ENCODE results near the gene OR52A1.

- TF ChIP-seq EZH2 (IDR thresholded peaks at IDR 0.05; ENCODE audit: insufficient read depth, poor library complexity, severe bottlenecking) (no peak), EZH2phosphoT487 (IDR thresholded peaks at IDR 0.05; ENCODE audit: insufficient read depth, low read depth) (no peak)
These were observed 51.5 kb downstream of the OR52A1 start for GRCh38 chr11:5103066-5103465.

All from GM23248 (cell line).